Activated naive CD8-positive, alpha-beta T cell treated with anti-CD3 and anti-CD28 coated beads, Interleukin-2, amount 10 ng/mL, durations not matched to agents 7 days and 5 days (primary cell): Measurements from ENCODE around the gene CIAO3. TPM values are rescaled to one million over a fixed set of nuclear protein-coding genes. Genes with fewer than 3 reads are reported as not detected.

Source experiments
- ATAC-seq: fragments of 150-1000 bp; cut with Tn5 transposase; one replicate; pipeline ENCODE4 v1.10.0; 2021; ENCODE audit warnings: low read depth, moderate library complexity
- POLR2A ChIA-PET: fragments of 350-600 bp; sonication (Branson Sonifier 250); formaldehyde crosslinking; loops from one replicate; lab custom pipeline; 2021; ENCODE audit warnings: antibody characterized with exemption; lab: Charles Lee
- DNase-seq: peaks from one replicate; pipeline ENCODE4 v3.0.0; 2021
- H3K27ac Mint-ChIP-seq: one replicate; pipeline ENCODE4 v1.8.0; 2022; ENCODE audit warnings: mild to moderate bottlenecking, mixed read lengths
- H3K27me3 Mint-ChIP-seq: one replicate; pipeline ENCODE4 v1.8.0; 2022; ENCODE audit warnings: mild to moderate bottlenecking, moderate library complexity, mixed read lengths
- H3K36me3 Mint-ChIP-seq: one replicate; pipeline ENCODE4 v1.8.0; 2021; ENCODE audit warnings: mild to moderate bottlenecking, mixed read lengths
- H3K4me1 Mint-ChIP-seq: one replicate; pipeline ENCODE4 v1.8.0; 2021; ENCODE audit warnings: mixed read lengths
- H3K4me3 Mint-ChIP-seq: one replicate; pipeline ENCODE4 v1.8.0; 2022; ENCODE audit warnings: mild to moderate bottlenecking, moderate library complexity, mixed read lengths
- H3K9me3 Mint-ChIP-seq: one replicate; pipeline ENCODE4 v1.8.0; 2021; ENCODE audit warnings: mixed read lengths
- total RNA-seq, 2 experiments: library from RNA; stranded (reverse); gene quantifications; one replicate each; pipeline ENCODE4 v1.2.3, GENCODE V29; 2021

The CIAO3 gene
- total RNA-seq = 10 to 100 TPM; 39.6 to 42.4 TPM

GRCh38 chr16:740764-741505 lies at the start of gene CIAO3:
CIAO3 (minus strand) TSS chr16:740997; CDS start chr16:740985, 12 bp downstream.
- Mint-ChIP-seq H3K9me3 (no peaks in the 10 kb centered on the region), H3K36me3 (peaks cover 4% of the 10 kb centered on the region), H3K4me1 (peaks cover 6% of the 10 kb centered on the region), H3K27me3 (no peaks in the 10 kb centered on the region), H3K27ac (peak within 1 kb of the TSS; percentile 75), H3K4me3 (peak within 1 kb of the TSS; percentile 81)
- DNase-seq (peak; percentile 99), ATAC-seq (peak; percentile 92)
- POLR2A ChIA-PET = interaction anchor here (0.6 to 2.2 kb wide), 13 partner anchors 9 to 73 kb away, joined by 3 to 13 read pairs (median 4); partner anchors contain the start of genes ANTKMT, CHTF18, HAGHL and METRN

GRCh38 chr16:790086-790485 lies 49.3 kb upstream of the CIAO3 start:
- ATAC-seq = no peak
- POLR2A ChIA-PET = no interaction called here
- H3K27ac Mint-ChIP-seq = no peak overlapping the region
- H3K4me1 Mint-ChIP-seq = peaks cover 7% of the 10 kb centered on the region
- H3K36me3 Mint-ChIP-seq = peaks cover 5% of the 10 kb centered on the region
- no peaks in the 10 kb centered on the region for H3K9me3 Mint-ChIP-seq
- no peak for DNase-seq
- peak overlapping the region; percentile 62 for H3K4me3 Mint-ChIP-seq
- H3K27me3 Mint-ChIP-seq = no peaks in the 10 kb centered on the region

- POLR2A ChIA-PET = interaction anchor here (1.1 to 1.3 kb wide), 4 partner anchors 11 to 94 kb away, joined by 3 to 7 read pairs (median 5); partner anchors contain the start of genes GNG13 and METRN
- ATAC-seq (no peak), DNase-seq (no peak)
- H3K4me1 Mint-ChIP-seq = peaks cover 9% of the 10 kb centered on the region
- H3K4me3 Mint-ChIP-seq = peak overlapping the region; percentile 62
- no peak overlapping the region for H3K27ac Mint-ChIP-seq
- H3K36me3 Mint-ChIP-seq = peaks cover 5% of the 10 kb centered on the region
- no peaks in the 10 kb centered on the region for H3K27me3 Mint-ChIP-seq
- no peaks in the 10 kb centered on the region for H3K9me3 Mint-ChIP-seq
These were observed 48.5 kb upstream of the CIAO3 start for GRCh38 chr16:789191-789850.

- Mint-ChIP-seq H3K27ac (peak within 1 kb of the TSS; percentile 86), H3K36me3 (peaks cover 5% of the 10 kb centered on the region), H3K4me3 (peak within 1 kb of the TSS; percentile 86), H3K4me1 (peaks cover 9% of the 10 kb centered on the region), H3K27me3 (no peaks in the 10 kb centered on the region), H3K9me3 (no peaks in the 10 kb centered on the region)
- ATAC-seq (peak; percentile 87), DNase-seq (peak; percentile 97)
- POLR2A ChIA-PET = interaction anchor here (0.7 to 1.3 kb wide), 9 partner anchors 12 to 221 kb away, joined by 3 to 7 read pairs (median 4); partner anchors contain the start of genes CIAO3, GNG13, METRN and METTL26
These were observed 47.8 kb upstream of the CIAO3 start, which contains the start of gene CHTF18 for GRCh38 chr16:788399-789126. CHTF18 (plus strand) TSS chr16:788620; CDS start chr16:788685, 65 bp downstream.

GRCh38 chr16:787978-788398 lies 47.2 kb upstream of the CIAO3 start, which contains the start of gene RPUSD1:
RPUSD1 (minus strand) TSS chr16:788381; CDS start chr16:787737, 644 bp downstream.
- H3K36me3 Mint-ChIP-seq = peaks cover 5% of the 10 kb centered on the region
- ATAC-seq (peak; percentile 23), DNase-seq (no peak)
- POLR2A ChIA-PET = interaction anchor here (0.7 to 1.3 kb wide), 9 partner anchors 12 to 221 kb away, joined by 3 to 7 read pairs (median 4); partner anchors contain the start of genes CIAO3, GNG13, METRN and METTL26
- peak within 1 kb of the TSS; percentile 86 for H3K27ac Mint-ChIP-seq
- no peaks in the 10 kb centered on the region for H3K27me3 Mint-ChIP-seq
- H3K4me3 Mint-ChIP-seq = peak within 1 kb of the TSS; percentile 86
- no peaks in the 10 kb centered on the region for H3K9me3 Mint-ChIP-seq
- peaks cover 9% of the 10 kb centered on the region for H3K4me1 Mint-ChIP-seq

GRCh38 chr16:787321-787966 lies 46.6 kb upstream of the CIAO3 start:
- no peaks in the 10 kb centered on the region for H3K27me3 Mint-ChIP-seq
- DNase-seq (no peak), ATAC-seq (no peak)
- H3K4me3 Mint-ChIP-seq = peak overlapping the region; percentile 86
- H3K4me1 Mint-ChIP-seq = peaks cover 9% of the 10 kb centered on the region
- POLR2A ChIA-PET = interaction anchor here (1.0 to 1.3 kb wide), 3 partner anchors 46 to 151 kb away, joined by 3 to 5 read pairs (median 3); partner anchors contain the start of genes CIAO3 and METTL26
- peak overlapping the region; percentile 86 for H3K27ac Mint-ChIP-seq
- no peaks in the 10 kb centered on the region for H3K9me3 Mint-ChIP-seq
- peaks cover 5% of the 10 kb centered on the region for H3K36me3 Mint-ChIP-seq

- DNase-seq (peak; percentile 86), ATAC-seq (no peak)
- no peak overlapping the region for H3K27ac Mint-ChIP-seq
- no peaks in the 10 kb centered on the region for H3K36me3 Mint-ChIP-seq
- H3K9me3 Mint-ChIP-seq = no peaks in the 10 kb centered on the region
- POLR2A ChIA-PET = interaction anchor here (0.8 to 1.2 kb wide), 2 partner anchors 74 to 126 kb away, joined by 3 to 5 read pairs; no protein-coding TSS in a partner anchor
- peak overlapping the region; percentile 45 for H3K4me3 Mint-ChIP-seq
- H3K4me1 Mint-ChIP-seq = peaks cover 4% of the 10 kb centered on the region
- H3K27me3 Mint-ChIP-seq = no peaks in the 10 kb centered on the region
These were observed 45.1 kb upstream of the CIAO3 start for GRCh38 chr16:785563-786535.

GRCh38 chr16:784431-784830 lies 43.6 kb upstream of the CIAO3 start:
- H3K9me3 Mint-ChIP-seq = no peaks in the 10 kb centered on the region
- no peaks in the 10 kb centered on the region for H3K27me3 Mint-ChIP-seq
- POLR2A ChIA-PET = interaction anchor here (0.8 kb wide), 1 partner anchor 125 kb away, joined by 3 read pairs; no protein-coding TSS in a partner anchor
- no peak for DNase-seq
- no peak for ATAC-seq
- H3K4me1 Mint-ChIP-seq = peaks cover 3% of the 10 kb centered on the region
- H3K36me3 Mint-ChIP-seq = no peaks in the 10 kb centered on the region
- H3K27ac Mint-ChIP-seq = no peak overlapping the region
- H3K4me3 Mint-ChIP-seq = no peak overlapping the region

GRCh38 chr16:783404-784161 lies 42.8 kb upstream of the CIAO3 start:
- Mint-ChIP-seq H3K27me3 (no peaks in the 10 kb centered on the region), H3K9me3 (no peaks in the 10 kb centered on the region), H3K27ac (no peak overlapping the region), H3K4me1 (peaks cover 3% of the 10 kb centered on the region), H3K36me3 (no peaks in the 10 kb centered on the region), H3K4me3 (no peak overlapping the region)
- DNase-seq (no peak), ATAC-seq (no peak)
- POLR2A ChIA-PET = interaction anchor here (0.6 kb wide), 1 partner anchor 197 kb away, joined by 3 read pairs; no protein-coding TSS in a partner anchor

- POLR2A ChIA-PET = no interaction called here
- DNase-seq (no peak), ATAC-seq (no peak)
- no peak overlapping the region for H3K4me3 Mint-ChIP-seq
- no peaks in the 10 kb centered on the region for H3K27me3 Mint-ChIP-seq
- no peaks in the 10 kb centered on the region for H3K36me3 Mint-ChIP-seq
- H3K27ac Mint-ChIP-seq = no peak overlapping the region
- H3K4me1 Mint-ChIP-seq = peaks cover 3% of the 10 kb centered on the region
- no peaks in the 10 kb centered on the region for H3K9me3 Mint-ChIP-seq
These were observed 42.1 kb upstream of the CIAO3 start for GRCh38 chr16:782766-783403.
